GM18519 (cell line): ENCODE data around the gene ELP1.
"Not testable (repeated sequence)": the region's sequence is repeated elsewhere in the genome, so short reads cannot be mapped to it uniquely, and the experiment has no call there.

ENCODE experiments used
- ATAC-seq: cut with Tn5 transposase; IDR thresholded peaks from one replicate; pipeline ENCODE4 v1.9.1; 2021; ENCODE audit warnings: mild to moderate bottlenecking, moderate library complexity; ENCODE audit not compliant: unreplicated experiment, low FRiP score

ELP1 gene

GRCh38 chr9:108928386-108928785 is 5.5 kb downstream of the ELP1 start:
- no peak for ATAC-seq

GRCh38 chr9:108924466-108924865 is 9.5 kb downstream of the ELP1 start:
- no peak for ATAC-seq

GRCh38 chr9:108921200-108921599 is 12.7 kb downstream of the ELP1 start:
- ATAC-seq: no peak

- ATAC-seq: not testable (repeated sequence)
These were observed 13.5 kb downstream of the ELP1 start for GRCh38 chr9:108920401-108920800.

- ATAC-seq: no peak
These were observed 14.4 kb downstream of the ELP1 start for GRCh38 chr9:108919517-108919916.

- no peak for ATAC-seq
These were observed 20.5 kb downstream of the ELP1 start for GRCh38 chr9:108913391-108913790.

GRCh38 chr9:108911820-108912219 is 22.1 kb downstream of the ELP1 start:
- no peak for ATAC-seq

- no peak for ATAC-seq
These were observed 23.0 kb downstream of the ELP1 start for GRCh38 chr9:108910914-108911313.

- ATAC-seq: no peak
These were observed 23.5 kb downstream of the ELP1 start for GRCh38 chr9:108910402-108910801.

GRCh38 chr9:108905494-108905893 is 28.4 kb downstream of the ELP1 start:
- ATAC-seq: no peak

GRCh38 chr9:108904161-108904560 is 29.8 kb downstream of the ELP1 start:
- ATAC-seq: no peak

GRCh38 chr9:108903420-108904103 is 30.4 kb downstream of the ELP1 start:
- no peak for ATAC-seq

- no peak for ATAC-seq
These were observed 33.7 kb downstream of the ELP1 start for GRCh38 chr9:108900176-108900575.

- not testable (repeated sequence) for ATAC-seq
These were observed 34.8 kb downstream of the ELP1 start for GRCh38 chr9:108899023-108899695.

GRCh38 chr9:108897324-108898096 is 36.4 kb downstream of the ELP1 start:
- no peak for ATAC-seq

GRCh38 chr9:108894225-108894997 is 39.5 kb downstream of the ELP1 start:
- no peak for ATAC-seq

GRCh38 chr9:108889649-108890067 is 44.3 kb downstream of the ELP1 start:
- no peak for ATAC-seq

GRCh38 chr9:108886594-108887271 is 47.2 kb downstream of the ELP1 start:
- ATAC-seq: not testable (repeated sequence)

- ATAC-seq: peak; percentile 99
These were observed 48.1 kb downstream of the ELP1 start for GRCh38 chr9:108885643-108886348.
